GM03348 (cell line): ENCODE results near the gene OPN1MW.
"Not testable (repeated sequence)": the region's sequence is repeated elsewhere in the genome, so short reads cannot be mapped to it uniquely, and the experiment has no call there.

Source experiments
- DNase-seq: peaks from one replicate; pipeline ENCODE4 v3.0.0; 2012; ENCODE audit warnings: low spot score

Gene OPN1MW

DNA sequence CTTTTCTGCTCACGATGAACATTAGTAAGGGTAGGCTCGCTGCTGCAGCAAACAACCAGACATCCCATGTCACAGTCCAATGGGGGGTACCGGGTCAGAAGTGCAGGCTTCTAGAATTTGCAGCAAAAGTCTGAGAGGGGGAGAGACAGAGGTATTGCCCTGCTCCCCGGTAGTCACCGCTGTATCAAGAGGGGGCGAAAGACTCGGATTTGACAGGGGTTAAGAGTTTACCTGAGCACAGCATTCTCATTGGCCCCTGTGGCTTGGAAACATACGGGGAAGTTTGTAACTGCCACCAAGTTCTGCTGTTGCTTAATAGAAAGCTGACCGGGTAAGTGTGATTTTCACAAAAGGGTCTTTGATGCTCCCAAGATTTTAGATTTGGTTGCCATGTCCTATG, 28.7 kb downstream of the OPN1MW start:
- not testable (repeated sequence) for DNase-seq

DNA sequence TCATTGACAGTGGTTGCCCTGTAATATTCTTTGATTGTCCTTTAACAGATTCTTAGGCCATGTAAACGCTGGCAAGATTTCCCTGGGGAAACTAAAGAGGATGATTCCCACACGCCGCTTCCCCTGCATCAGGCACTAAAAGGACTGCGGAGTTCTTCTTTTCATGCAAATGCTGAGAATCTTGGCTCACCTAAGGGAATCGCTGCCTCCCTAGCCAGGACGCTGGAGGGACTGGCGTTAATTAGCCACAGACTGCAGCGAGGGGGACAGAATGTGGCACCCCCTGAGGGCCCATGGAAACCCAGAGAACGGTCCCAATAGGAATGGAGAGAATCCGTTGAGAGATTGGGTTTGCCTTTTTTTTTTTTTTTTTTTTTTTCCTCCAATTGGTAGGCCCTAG, 29.1 kb downstream of the OPN1MW start:
- DNase-seq = not testable (repeated sequence)

DNA sequence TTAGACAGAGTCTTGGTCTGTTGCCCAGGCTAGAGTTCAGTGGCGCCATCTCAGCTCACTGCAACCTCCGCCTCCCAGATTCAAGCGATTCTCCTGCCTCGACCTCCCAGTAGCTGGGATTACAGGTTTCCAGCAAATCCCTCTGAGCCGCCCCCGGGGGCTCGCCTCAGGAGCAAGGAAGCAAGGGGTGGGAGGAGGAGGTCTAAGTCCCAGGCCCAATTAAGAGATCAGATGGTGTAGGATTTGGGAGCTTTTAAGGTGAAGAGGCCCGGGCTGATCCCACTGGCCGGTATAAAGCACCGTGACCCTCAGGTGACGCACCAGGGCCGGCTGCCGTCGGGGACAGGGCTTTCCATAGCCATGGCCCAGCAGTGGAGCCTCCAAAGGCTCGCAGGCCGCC, 37.1 kb downstream of the OPN1MW start, which contains the start of gene OPN1MW2:
OPN1MW2 (plus strand) TSS at position 301 of the 400 bp plus-strand sequence; CDS start at position 361, 60 bp downstream.
- not testable (repeated sequence) for DNase-seq

DNA sequence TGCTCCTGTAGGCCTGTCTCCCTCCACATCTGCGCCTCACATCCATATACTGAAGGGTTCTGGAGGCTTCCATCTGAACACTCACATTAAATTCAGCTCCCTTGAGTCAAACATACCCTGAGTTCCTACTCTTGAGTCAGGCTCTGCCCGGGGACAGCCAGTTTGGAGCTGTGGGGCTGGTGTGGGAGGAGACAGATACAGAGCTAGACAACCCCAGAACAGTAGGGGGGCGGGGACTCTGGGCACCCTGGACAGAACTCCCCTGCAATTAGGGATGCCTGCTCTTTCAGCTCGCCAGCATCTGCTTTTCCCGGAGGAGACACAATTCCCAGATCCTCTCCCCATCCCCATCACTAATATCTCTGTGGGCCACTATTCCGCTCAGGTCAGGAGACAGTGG, 42.9 kb downstream of the OPN1MW start:
- not testable (repeated sequence) for DNase-seq

DNA sequence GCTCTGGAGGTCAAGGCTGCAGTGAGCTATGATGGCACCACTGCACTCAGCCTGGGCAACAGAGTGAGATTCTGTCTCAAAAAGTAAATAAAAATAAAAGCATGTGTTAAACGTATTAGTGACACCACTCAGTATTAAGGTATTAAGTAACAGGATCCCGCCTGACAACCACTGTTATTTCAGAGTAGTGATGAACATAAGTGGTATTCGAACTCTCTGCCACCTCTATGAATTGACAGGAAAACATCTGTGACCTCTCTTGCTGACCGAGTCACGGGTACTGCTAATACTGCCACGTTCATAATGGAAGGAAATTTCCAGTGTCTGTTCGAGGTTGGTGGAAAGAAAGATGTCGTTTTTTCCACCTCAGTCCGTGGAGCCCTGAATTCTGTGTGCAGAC, 44.3 kb downstream of the OPN1MW start:
- not testable (repeated sequence) for DNase-seq

DNA sequence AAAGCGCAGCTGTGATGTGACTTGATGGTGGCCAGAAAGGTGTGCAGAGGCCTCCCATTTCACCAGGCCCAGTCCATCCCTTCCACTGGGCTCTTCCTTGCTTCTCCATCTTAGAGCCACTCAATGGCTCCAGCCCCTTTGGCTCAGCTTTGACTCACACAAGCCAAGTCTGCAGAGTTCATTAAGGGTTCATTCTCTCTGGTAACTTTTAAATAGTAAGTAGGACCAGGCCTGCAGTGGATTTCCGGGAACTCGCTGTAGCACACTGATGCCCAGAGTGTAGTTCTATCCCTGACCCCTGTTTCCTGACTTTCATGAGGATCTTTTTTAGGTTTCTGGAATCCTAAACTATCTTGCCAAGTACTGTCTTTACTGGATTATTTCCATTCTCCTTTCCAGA, 49.0 kb downstream of the OPN1MW start:
- DNase-seq = not testable (repeated sequence)

DNA sequence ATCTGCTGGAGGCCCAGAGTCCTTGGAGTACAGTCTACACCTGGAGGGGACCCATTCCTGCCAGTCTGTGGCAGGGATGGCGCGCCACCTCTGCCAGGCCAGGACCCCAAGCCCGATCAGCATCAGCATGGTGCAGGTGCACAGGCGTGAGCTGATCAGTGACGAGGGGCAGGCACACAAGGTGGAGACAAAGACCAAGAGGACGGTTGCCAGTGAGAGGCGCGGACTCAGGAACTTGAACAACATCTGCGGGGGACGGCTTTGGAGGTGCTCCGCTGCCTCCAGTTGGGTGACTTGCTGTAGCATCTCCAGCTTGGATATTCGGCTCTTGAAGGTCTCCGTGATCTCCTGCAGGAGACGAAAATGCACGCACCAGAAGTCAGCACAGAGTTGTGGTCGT, 51.2 kb downstream of the OPN1MW start:
- DNase-seq = not testable (repeated sequence)

DNA sequence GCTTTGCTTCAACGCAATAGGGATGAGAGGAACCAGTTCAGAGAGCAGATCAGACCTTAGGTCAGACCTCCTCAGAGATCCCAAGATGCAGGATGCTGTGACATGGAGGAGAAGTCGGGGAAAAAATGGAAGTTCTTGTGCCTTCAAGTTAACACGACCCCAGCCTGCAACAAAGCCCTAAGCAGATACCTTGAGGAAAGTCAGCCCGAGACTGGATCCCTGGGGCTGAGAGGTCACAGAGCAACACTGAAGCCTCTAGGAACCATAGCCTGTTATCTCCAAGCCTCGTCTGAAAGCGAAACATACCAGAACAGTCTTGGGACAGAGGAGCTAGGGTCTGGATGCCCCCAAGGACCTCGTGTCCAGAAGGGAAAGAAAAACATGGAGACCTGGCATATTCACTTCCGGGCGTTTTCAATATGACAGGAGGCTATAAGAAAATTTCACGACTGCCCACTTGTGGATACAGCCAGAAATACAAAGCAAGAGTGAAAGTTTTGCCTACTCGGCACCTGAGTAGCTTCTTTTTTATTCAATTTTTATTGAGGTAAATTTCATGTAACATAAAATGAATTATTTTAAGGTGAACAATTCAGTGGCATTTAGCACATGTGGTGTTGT, 56.7 kb downstream of the OPN1MW start:
- DNase-seq = not testable (repeated sequence)

DNA sequence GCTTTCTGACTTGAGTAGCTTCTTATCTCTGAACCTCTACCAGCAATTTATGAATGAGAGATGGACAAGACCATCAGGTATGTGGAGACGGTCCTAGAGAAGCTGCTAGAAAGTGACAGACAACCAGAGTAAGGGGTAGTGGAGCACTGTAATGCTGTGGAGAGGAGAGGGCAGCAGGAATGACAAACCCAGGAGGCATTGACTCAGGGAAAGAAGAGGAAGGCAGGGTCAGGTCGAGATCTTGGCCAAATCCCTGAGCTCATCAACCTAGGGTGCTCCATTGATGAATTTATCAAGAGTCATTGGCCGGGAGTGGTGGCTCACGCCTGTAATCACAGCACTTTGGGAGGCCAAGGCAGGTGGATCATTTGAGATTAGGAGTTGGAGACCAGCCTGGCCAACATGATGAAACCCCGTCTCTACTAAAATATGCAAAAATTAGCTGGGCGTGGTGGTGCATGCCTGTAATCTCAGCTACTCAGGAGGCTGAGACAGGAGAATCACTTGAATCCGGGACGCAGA, 57.6 kb downstream of the OPN1MW start:
- DNase-seq = not testable (repeated sequence)
